Erythroblast (primary cell): ENCODE data around the gene DGLUCY.

Experiments
- GATA1 ChIP-seq: IDR thresholded peaks from 2 replicates; pipeline ENCODE4 v1.6.1; 2011; ENCODE audit warnings: low read depth, mild to moderate bottlenecking, control low read depth, low read length, moderate library complexity
- POLR2A ChIP-seq: IDR thresholded peaks from 2 replicates; pipeline ENCODE4 v1.6.1; 2011; ENCODE audit warnings: mild to moderate bottlenecking, low read length

- TF ChIP-seq POLR2A, result no peak
- TF ChIP-seq GATA1, result no peak
Observed at GRCh38 chr14:91089958-91090535, 23.8 kb upstream of the DGLUCY start.
